ENCODE data around the gene ANKRD17. TPM values are rescaled to one million over a fixed set of nuclear protein-coding genes. Genes with fewer than 3 reads are reported as not detected.
A peak's percentile ranks its signal among the peaks of the same experiment; 100 is the strongest.

The ANKRD17 gene
- total and polyA plus RNA-seq, 5 donors from 2014 or later: 6.9 to 63.4 (median 9.9) TPM

GRCh38 chr4:73194064-73194463 lies 64.5 kb downstream of the ANKRD17 start:
- DNase-seq: no peak
- ATAC-seq (ENCODE audit: low read depth in 2 of 2): no peak
- Mint-ChIP-seq H3K27ac (no peak overlapping the region), H3K36me3 (peaks cover 17% of the 10 kb centered on the region), H3K9me3 (no peaks in the 10 kb centered on the region), H3K4me3 (no peak overlapping the region), H3K27me3 (no peaks in the 10 kb centered on the region), H3K4me1 (peaks cover 37 to 54% (median 47%) of the 10 kb centered on the region in 4 donors)
- no peaks in the 10 kb centered on the region for H3K4me1 ChIP-seq (ENCODE audit: control insufficient read depth, insufficient read depth, low read length, poor library complexity, severe bottlenecking)
- H3K36me3 ChIP-seq (ENCODE audit: control insufficient read depth, insufficient read depth, low read length): no peaks in the 10 kb centered on the region
- H3K9me3 ChIP-seq (ENCODE audit: control insufficient read depth in 2 of 2, low read length in 2 of 2): no peaks in the 10 kb centered on the region
- no peak overlapping the region for H3K27ac ChIP-seq (ENCODE audit: insufficient read depth, low read length, poor library complexity, severe bottlenecking)
- H3K4me3 ChIP-seq (ENCODE audit: low read depth, low read length): no peak overlapping the region
- H3K27me3 ChIP-seq (ENCODE audit: control insufficient read depth, insufficient read depth, low read length): no peaks in the 10 kb centered on the region

- H3K27me3 ChIP-seq (ENCODE audit: control insufficient read depth, insufficient read depth, low read length): no peaks in the 10 kb centered on the region
- Mint-ChIP-seq H3K4me3 (peak overlapping the region in 1 of 4 donors; percentile 19), H3K27ac (no peak overlapping the region), H3K4me1 (peaks cover 38 to 54% (median 48%) of the 10 kb centered on the region in 4 donors), H3K9me3 (no peaks in the 10 kb centered on the region), H3K36me3 (peaks cover 19% of the 10 kb centered on the region), H3K27me3 (no peaks in the 10 kb centered on the region)
- no peaks in the 10 kb centered on the region for H3K4me1 ChIP-seq (ENCODE audit: control insufficient read depth, insufficient read depth, low read length, poor library complexity, severe bottlenecking)
- no peaks in the 10 kb centered on the region for H3K36me3 ChIP-seq (ENCODE audit: control insufficient read depth, insufficient read depth, low read length)
- ATAC-seq (ENCODE audit: low read depth in 2 of 2) (no peak), DNase-seq (no peak)
- H3K4me3 ChIP-seq (ENCODE audit: low read depth, low read length): no peak overlapping the region
- H3K27ac ChIP-seq (ENCODE audit: insufficient read depth, low read length, poor library complexity, severe bottlenecking): no peak overlapping the region
- H3K9me3 ChIP-seq (ENCODE audit: control insufficient read depth in 2 of 2, low read length in 2 of 2): no peaks in the 10 kb centered on the region
These were observed 64.9 kb downstream of the ANKRD17 start for GRCh38 chr4:73193659-73194058.

GRCh38 chr4:73193155-73193554 lies 65.4 kb downstream of the ANKRD17 start:
- Histone ChIP-seq H3K9me3 (ENCODE audit: control insufficient read depth in 2 of 2, low read length in 2 of 2) (no peaks in the 10 kb centered on the region), H3K4me3 (ENCODE audit: low read depth, low read length) (no peak overlapping the region), H3K27me3 (ENCODE audit: control insufficient read depth, insufficient read depth, low read length) (no peaks in the 10 kb centered on the region), H3K27ac (ENCODE audit: insufficient read depth, low read length, poor library complexity, severe bottlenecking) (no peak overlapping the region), H3K36me3 (ENCODE audit: control insufficient read depth, insufficient read depth, low read length) (no peaks in the 10 kb centered on the region), H3K4me1 (ENCODE audit: control insufficient read depth, insufficient read depth, low read length, poor library complexity, severe bottlenecking) (no peaks in the 10 kb centered on the region)
- no peak overlapping the region for H3K27ac Mint-ChIP-seq
- no peak for DNase-seq
- H3K9me3 Mint-ChIP-seq: no peaks in the 10 kb centered on the region
- H3K4me3 Mint-ChIP-seq: peak overlapping the region in 1 of 4 donors; percentile 19
- peaks cover 34 to 52% (median 45%) of the 10 kb centered on the region in 4 donors for H3K4me1 Mint-ChIP-seq
- ATAC-seq (ENCODE audit: low read depth in 2 of 2): no peak
- H3K27me3 Mint-ChIP-seq: no peaks in the 10 kb centered on the region
- H3K36me3 Mint-ChIP-seq: peaks cover 15% of the 10 kb centered on the region

DNA sequence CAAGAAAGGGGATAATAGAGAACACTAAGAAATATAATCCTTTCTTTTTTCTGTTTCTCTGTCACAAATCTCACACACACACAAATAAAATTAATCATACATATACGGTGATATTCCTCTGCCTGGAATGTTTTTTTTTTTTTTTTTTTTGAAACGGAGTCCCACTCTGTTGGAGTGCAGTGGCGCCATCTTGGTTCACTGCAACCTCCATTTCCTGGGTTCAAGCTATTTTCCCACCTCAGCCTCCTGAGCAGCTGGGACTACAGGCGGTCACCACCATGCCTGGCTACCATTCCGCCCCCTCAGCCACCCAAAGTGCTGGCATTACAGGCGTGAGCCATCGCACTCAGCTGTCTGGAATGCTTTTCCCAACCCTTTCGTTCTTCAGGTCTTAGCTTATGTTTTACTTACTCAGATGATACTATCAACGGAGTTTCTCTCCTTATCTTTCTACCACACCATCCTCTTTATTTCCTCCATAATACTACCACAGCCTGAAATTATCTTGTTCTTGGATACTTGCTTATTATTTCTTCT lies 69.3 kb downstream of the ANKRD17 start:
- DNase-seq: no peak
- H3K36me3 Mint-ChIP-seq: peaks cover 26% of the 10 kb centered on the region
- no peaks in the 10 kb centered on the region for H3K9me3 Mint-ChIP-seq
- Histone ChIP-seq H3K27ac (ENCODE audit: insufficient read depth, low read length, poor library complexity, severe bottlenecking) (no peak overlapping the region), H3K27me3 (ENCODE audit: control insufficient read depth, insufficient read depth, low read length) (no peaks in the 10 kb centered on the region), H3K9me3 (ENCODE audit: control insufficient read depth in 2 of 2, low read length in 2 of 2) (no peaks in the 10 kb centered on the region), H3K4me3 (ENCODE audit: low read depth, low read length) (no peak overlapping the region), H3K4me1 (ENCODE audit: control insufficient read depth, insufficient read depth, low read length, poor library complexity, severe bottlenecking) (no peaks in the 10 kb centered on the region), H3K36me3 (ENCODE audit: control insufficient read depth, insufficient read depth, low read length) (no peaks in the 10 kb centered on the region)
- no peaks in the 10 kb centered on the region for H3K27me3 Mint-ChIP-seq
- no peak for ATAC-seq (ENCODE audit: low read depth in 2 of 2)
- no peak overlapping the region for H3K4me3 Mint-ChIP-seq
- peaks cover 39 to 53% (median 46%) of the 10 kb centered on the region in 4 donors for H3K4me1 Mint-ChIP-seq
- no peak overlapping the region for H3K27ac Mint-ChIP-seq

DNA sequence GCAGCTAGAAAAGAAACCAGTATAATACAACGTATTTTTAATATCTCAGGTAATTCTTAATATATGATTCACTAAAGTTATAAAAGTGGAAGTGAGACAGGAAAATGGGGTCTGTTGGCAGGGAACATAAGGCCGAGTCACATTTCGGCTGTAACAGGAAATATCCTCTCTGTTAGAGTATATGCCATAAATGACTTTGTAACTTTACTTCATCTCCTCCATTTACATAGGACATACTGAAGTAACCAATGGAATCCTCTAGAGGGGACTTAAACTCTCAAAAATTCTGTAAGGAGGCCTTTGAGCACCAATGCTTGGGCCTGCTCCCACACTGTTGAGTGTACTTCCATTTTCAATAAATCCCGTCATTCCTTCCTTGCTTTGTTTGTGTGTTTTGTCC lies 71.3 kb downstream of the ANKRD17 start:
- Mint-ChIP-seq H3K4me1 (peaks cover 37 to 47% (median 43%) of the 10 kb centered on the region in 4 donors), H3K4me3 (no peak overlapping the region), H3K9me3 (no peaks in the 10 kb centered on the region), H3K36me3 (peaks cover 31% of the 10 kb centered on the region), H3K27ac (peak overlapping the region in 1 of 3 donors; percentile 11), H3K27me3 (peaks cover 4% of the 10 kb centered on the region)
- Histone ChIP-seq H3K36me3 (ENCODE audit: control insufficient read depth, insufficient read depth, low read length) (no peaks in the 10 kb centered on the region), H3K4me1 (ENCODE audit: control insufficient read depth, insufficient read depth, low read length, poor library complexity, severe bottlenecking) (no peaks in the 10 kb centered on the region), H3K27me3 (ENCODE audit: control insufficient read depth, insufficient read depth, low read length) (no peaks in the 10 kb centered on the region), H3K4me3 (ENCODE audit: low read depth, low read length) (no peak overlapping the region), H3K27ac (ENCODE audit: insufficient read depth, low read length, poor library complexity, severe bottlenecking) (no peak overlapping the region), H3K9me3 (ENCODE audit: control insufficient read depth in 2 of 2, low read length in 2 of 2) (no peaks in the 10 kb centered on the region)
- DNase-seq: no peak
- ATAC-seq (ENCODE audit: low read depth in 2 of 2): no peak

DNA sequence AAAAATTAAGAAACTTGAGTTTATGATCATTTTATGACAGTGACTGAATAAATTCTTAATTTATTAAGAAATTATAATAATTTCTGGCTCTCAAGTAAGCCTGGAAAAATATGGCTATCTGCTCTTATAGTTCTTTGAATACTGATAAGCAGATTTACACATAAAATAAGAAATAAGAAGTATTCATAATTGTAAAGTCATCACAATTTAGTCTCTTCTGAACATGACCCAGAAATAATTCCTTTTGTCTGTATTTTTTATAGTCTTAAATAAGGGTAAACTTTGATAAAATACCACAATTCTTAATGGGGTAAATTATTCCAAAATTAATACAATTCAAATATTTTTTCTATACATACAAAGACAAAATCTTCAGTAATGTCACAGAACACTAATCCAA lies 72.7 kb downstream of the ANKRD17 start:
- H3K4me3 Mint-ChIP-seq: no peak overlapping the region
- no peak overlapping the region for H3K27ac Mint-ChIP-seq
- H3K27me3 Mint-ChIP-seq: peaks cover 4% of the 10 kb centered on the region
- Histone ChIP-seq H3K4me3 (ENCODE audit: low read depth, low read length) (no peak overlapping the region), H3K9me3 (ENCODE audit: control insufficient read depth in 2 of 2, low read length in 2 of 2) (no peaks in the 10 kb centered on the region), H3K4me1 (ENCODE audit: control insufficient read depth, insufficient read depth, low read length, poor library complexity, severe bottlenecking) (no peaks in the 10 kb centered on the region), H3K36me3 (ENCODE audit: control insufficient read depth, insufficient read depth, low read length) (no peaks in the 10 kb centered on the region), H3K27me3 (ENCODE audit: control insufficient read depth, insufficient read depth, low read length) (no peaks in the 10 kb centered on the region), H3K27ac (ENCODE audit: insufficient read depth, low read length, poor library complexity, severe bottlenecking) (no peak overlapping the region)
- H3K4me1 Mint-ChIP-seq: peaks cover 33 to 46% (median 40%) of the 10 kb centered on the region in 4 donors
- no peak for DNase-seq
- ATAC-seq (ENCODE audit: low read depth in 2 of 2): no peak
- peaks cover 31% of the 10 kb centered on the region for H3K36me3 Mint-ChIP-seq
- H3K9me3 Mint-ChIP-seq: no peaks in the 10 kb centered on the region

- Histone ChIP-seq H3K4me1 (ENCODE audit: control insufficient read depth, insufficient read depth, low read length, poor library complexity, severe bottlenecking) (peaks cover 14% of the 10 kb centered on the region), H3K27ac (ENCODE audit: insufficient read depth, low read length, poor library complexity, severe bottlenecking) (no peak overlapping the region), H3K4me3 (ENCODE audit: low read depth, low read length) (no peak overlapping the region), H3K27me3 (ENCODE audit: control insufficient read depth, insufficient read depth, low read length) (no peaks in the 10 kb centered on the region), H3K9me3 (ENCODE audit: control insufficient read depth in 2 of 2, low read length in 2 of 2) (no peaks in the 10 kb centered on the region), H3K36me3 (ENCODE audit: control insufficient read depth, insufficient read depth, low read length) (peaks cover 11% of the 10 kb centered on the region)
- Mint-ChIP-seq H3K27me3 (peaks cover 4% of the 10 kb centered on the region), H3K9me3 (peaks cover 0 to under 1% (median 0%) of the 10 kb centered on the region in 7 donors), H3K4me1 (peaks cover 35 to 51% (median 43%) of the 10 kb centered on the region in 4 donors), H3K27ac (peak overlapping the region in 2 of 3 donors; percentile 70 to 76), H3K4me3 (no peak overlapping the region), H3K36me3 (peaks cover 12% of the 10 kb centered on the region)
- DNase-seq (no peak), ATAC-seq (ENCODE audit: low read depth in 2 of 2) (no peak)
These were observed 77.4 kb downstream of the ANKRD17 start for GRCh38 chr4:73181231-73181630.

DNA sequence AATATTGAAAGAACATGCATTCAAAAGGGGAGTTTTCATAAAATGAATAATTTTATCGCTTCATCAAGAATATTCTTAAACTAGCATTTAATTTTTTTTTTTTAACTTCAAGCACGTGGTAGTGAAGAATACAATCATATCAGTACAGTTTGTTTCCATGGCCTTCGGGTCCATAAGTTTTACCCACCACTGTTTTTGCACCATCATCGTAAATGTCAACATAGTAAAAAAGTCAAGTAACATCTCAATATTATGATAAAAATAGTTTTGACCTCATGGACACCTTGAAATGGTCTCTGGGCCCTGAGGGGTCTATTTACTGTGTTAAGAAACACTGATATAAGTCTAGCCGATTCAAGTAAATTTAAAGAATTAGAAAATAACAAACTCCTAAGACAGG lies 80.2 kb downstream of the ANKRD17 start:
- peaks cover 0 to 16% (median 3%) of the 10 kb centered on the region in 7 donors for H3K9me3 Mint-ChIP-seq

More for the DNA sequence above, 80.2 kb downstream of the ANKRD17 start:
- Histone ChIP-seq H3K27ac (ENCODE audit: insufficient read depth, low read length, poor library complexity, severe bottlenecking) (no peak overlapping the region), H3K27me3 (ENCODE audit: control insufficient read depth, insufficient read depth, low read length) (no peaks in the 10 kb centered on the region), H3K4me3 (ENCODE audit: low read depth, low read length) (no peak overlapping the region), H3K36me3 (ENCODE audit: control insufficient read depth, insufficient read depth, low read length) (peaks cover 33% of the 10 kb centered on the region), H3K9me3 (ENCODE audit: control insufficient read depth in 2 of 2, low read length in 2 of 2) (peaks cover 0 to 5% of the 10 kb centered on the region in 2 experiments), H3K4me1 (ENCODE audit: control insufficient read depth, insufficient read depth, low read length, poor library complexity, severe bottlenecking) (peaks cover 14% of the 10 kb centered on the region)
- no peak overlapping the region for H3K27ac Mint-ChIP-seq
- H3K4me1 Mint-ChIP-seq: peaks cover 40 to 66% (median 53%) of the 10 kb centered on the region in 4 donors
- DNase-seq: no peak
- ATAC-seq (ENCODE audit: low read depth in 2 of 2): no peak
- H3K36me3 Mint-ChIP-seq: peaks cover 35% of the 10 kb centered on the region
- H3K4me3 Mint-ChIP-seq: no peak overlapping the region
- H3K27me3 Mint-ChIP-seq: peaks cover 4% of the 10 kb centered on the region

All from CD4-positive, CD25-positive, alpha-beta regulatory T cell (primary cell).